GM12872 (cell line): ENCODE measurements around the gene ZNF837.

Experiments
- TF ChIP-seq, protein P1 (sequence below): IDR thresholded peaks from 3 replicates; pipeline ENCODE4 v1.5.1; 2011; ENCODE audit warnings: low read depth, mild to moderate bottlenecking, low read length, moderate library complexity; ENCODE audit not compliant: insufficient read depth

The ZNF837 gene

DNA sequence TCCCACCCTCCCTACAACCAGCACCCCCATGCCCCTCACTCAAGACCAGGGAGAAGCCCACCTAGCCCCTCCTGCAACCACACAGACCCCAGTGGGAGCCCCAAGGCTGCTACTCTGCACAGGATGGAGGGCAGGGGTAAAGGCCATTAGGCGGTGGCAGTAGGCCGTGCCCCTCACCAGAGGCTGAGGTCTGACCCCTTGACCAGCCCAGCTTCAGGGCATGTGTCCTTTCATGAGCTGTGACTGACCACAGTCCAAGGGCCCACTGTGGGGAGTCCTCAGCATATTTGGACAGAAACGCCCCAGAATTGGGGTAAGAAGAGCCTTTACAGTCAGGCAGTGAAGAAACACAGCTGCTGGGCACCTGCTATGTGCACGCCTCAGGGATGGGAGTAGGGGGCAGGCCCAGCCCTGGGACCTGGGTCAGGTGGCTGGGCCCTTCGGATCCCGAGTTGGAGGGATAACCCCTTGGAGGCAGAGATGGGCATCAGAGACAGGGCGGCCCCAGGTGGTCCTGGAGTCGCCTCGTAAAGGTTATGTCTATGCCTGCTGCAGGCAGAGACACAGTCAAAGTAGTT lies 4.6 kb upstream of the ZNF837 start:
- TF ChIP-seq, protein P1, sequence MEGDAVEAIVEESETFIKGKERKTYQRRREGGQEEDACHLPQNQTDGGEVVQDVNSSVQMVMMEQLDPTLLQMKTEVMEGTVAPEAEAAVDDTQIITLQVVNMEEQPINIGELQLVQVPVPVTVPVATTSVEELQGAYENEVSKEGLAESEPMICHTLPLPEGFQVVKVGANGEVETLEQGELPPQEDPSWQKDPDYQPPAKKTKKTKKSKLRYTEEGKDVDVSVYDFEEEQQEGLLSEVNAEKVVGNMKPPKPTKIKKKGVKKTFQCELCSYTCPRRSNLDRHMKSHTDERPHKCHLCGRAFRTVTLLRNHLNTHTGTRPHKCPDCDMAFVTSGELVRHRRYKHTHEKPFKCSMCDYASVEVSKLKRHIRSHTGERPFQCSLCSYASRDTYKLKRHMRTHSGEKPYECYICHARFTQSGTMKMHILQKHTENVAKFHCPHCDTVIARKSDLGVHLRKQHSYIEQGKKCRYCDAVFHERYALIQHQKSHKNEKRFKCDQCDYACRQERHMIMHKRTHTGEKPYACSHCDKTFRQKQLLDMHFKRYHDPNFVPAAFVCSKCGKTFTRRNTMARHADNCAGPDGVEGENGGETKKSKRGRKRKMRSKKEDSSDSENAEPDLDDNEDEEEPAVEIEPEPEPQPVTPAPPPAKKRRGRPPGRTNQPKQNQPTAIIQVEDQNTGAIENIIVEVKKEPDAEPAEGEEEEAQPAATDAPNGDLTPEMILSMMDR: no peak

- TF ChIP-seq, protein P1: no peak
Measured at GRCh38 chr19:58382997-58383603, 2.3 kb upstream of the ZNF837 start.

DNA sequence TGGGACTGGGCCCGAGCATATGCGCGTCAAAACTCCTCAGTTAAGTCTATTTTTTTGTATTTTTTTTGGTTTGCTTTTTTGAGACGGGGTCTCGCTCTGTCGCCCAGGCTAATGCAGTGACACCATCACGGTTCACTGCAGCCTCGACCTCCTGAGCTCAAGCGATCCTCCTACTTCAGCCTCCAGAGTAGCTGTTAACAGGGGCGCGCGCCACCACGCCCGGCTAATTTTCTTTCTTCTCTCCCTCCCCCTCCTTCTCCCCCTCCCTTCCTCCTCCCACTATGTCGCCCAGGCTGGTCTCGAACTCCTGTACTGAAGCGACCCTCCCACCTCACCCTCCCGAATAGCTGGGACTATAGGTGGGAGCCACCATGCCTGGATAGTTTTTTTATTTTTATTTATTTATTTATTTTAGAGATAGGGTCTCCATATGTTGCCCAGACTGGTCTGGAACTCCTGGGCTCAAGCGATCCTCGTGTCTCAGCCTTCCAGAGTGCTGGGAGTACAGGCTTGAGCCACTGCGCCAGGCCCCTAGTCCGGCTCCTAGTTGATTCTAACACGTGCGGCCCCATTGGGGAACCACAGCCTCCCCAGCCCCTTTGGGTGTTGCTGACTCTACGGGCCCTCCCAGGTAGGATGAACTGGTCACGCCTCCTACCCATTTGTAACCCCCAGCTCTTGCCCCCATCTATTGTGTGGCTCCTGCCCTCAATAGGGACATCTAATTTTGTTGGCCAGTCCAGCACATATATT lies 806 bp upstream of the ZNF837 start:
- TF ChIP-seq, protein P1: no peak

- TF ChIP-seq, protein P1: no peak
Measured at GRCh38 chr19:58380037-58380661, 681 bp downstream of the ZNF837 start.

GRCh38 chr19:58379246-58379645 lies 1.6 kb downstream of the ZNF837 start:
- TF ChIP-seq, protein P1: no peak

GRCh38 chr19:58374200-58374599 lies 6.6 kb downstream of the ZNF837 start:
- TF ChIP-seq, protein P1: no peak
